ENCODE measurements around the gene PCDHGA5. TPM values are rescaled to one million over a fixed set of nuclear protein-coding genes. Genes with fewer than 3 reads are reported as not detected.
A peak's percentile ranks its signal among the peaks of the same experiment; 100 is the strongest.
"Not testable (repeated sequence)": the region's sequence is repeated elsewhere in the genome, so short reads cannot be mapped to it uniquely, and the experiment has no call there.

PCDHGA5 gene
- total RNA-seq, 4 donors from 2014 or later = 0.38 to 2.3 (median 1.8) TPM

DNA sequence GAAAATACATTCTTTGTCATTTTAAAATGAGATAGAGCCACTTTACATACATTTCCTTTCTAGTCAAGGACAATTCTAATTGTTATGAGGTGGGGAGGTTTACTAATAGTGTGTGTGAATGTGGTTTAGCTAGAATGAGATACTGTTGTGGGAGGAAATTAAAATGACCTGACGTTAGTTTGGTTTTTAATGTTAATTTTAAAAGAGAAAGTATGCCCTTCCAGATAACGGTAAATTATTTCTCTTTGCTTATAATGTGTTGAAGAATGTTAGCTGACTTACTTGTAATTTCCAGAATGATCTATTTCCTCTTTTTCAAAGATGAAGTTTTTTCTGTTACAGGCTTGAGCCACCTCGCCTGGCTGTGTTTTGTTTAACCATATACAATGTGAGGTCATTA, 41.7 kb upstream of the PCDHGA5 start:
- Histone ChIP-seq H3K27ac (no peak overlapping the region), H3K27me3 (peaks cover 0 to 5% (median 0%) of the 10 kb centered on the region in 4 donors), H3K9me3 (peaks cover 19 to 80% (median 36%) of the 10 kb centered on the region in 3 donors), H3K36me3 (peaks cover 5 to 26% (median 10%) of the 10 kb centered on the region in 3 donors), H3K4me1 (peaks cover 0 to 13% (median 4%) of the 10 kb centered on the region in 3 donors), H3K4me3 (no peak overlapping the region)
- no peak for TF ChIP-seq POLR2A (IDR thresholded peaks at IDR 0.05)
- TF ChIP-seq, protein P1, sequence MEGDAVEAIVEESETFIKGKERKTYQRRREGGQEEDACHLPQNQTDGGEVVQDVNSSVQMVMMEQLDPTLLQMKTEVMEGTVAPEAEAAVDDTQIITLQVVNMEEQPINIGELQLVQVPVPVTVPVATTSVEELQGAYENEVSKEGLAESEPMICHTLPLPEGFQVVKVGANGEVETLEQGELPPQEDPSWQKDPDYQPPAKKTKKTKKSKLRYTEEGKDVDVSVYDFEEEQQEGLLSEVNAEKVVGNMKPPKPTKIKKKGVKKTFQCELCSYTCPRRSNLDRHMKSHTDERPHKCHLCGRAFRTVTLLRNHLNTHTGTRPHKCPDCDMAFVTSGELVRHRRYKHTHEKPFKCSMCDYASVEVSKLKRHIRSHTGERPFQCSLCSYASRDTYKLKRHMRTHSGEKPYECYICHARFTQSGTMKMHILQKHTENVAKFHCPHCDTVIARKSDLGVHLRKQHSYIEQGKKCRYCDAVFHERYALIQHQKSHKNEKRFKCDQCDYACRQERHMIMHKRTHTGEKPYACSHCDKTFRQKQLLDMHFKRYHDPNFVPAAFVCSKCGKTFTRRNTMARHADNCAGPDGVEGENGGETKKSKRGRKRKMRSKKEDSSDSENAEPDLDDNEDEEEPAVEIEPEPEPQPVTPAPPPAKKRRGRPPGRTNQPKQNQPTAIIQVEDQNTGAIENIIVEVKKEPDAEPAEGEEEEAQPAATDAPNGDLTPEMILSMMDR (IDR thresholded peaks at IDR 0.05) = no peak
- DNase-seq = no peak
- WGBS, 2 donors = 81 to 87% methylated on average over 3 of the region's 3 CpGs
- intact Hi-C loops (cut with DNase I) = no loop called here

DNA sequence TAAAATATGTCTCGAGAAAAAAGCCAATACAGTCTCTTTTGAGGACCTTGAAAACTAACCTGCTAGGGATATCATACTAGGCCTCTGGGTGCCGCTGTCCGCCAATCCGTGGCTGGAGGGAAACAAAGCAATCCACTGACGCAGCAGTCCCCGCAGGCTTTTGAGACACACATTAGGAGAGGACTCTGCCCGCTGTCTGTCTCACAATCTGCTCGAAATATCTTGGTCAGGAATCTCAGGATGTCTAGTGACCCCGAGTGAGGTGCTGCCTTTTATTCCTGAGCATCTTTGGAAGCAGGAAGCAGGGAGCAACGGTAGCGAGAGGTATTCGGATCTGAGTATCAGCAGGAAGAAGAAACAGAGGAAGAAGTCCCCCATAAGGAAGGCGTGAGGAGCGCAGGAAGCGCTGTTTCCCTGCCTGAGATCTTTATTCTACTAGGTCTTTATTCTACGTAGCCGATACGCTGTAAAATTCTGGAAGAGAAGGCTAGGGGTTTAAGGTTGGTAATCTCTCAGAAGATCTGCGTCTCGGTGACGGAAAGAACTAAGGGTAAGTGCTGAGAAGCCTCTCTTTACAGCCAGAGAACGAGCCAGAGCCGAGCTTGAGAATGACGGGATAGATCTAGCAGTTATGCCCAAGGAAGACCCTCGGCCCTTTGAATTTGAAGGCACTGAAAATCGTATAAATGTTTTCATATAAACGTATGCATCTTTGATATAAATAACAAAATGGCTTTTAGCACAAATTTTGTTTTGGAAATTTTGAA, 37.7 kb upstream of the PCDHGA5 start:
- Histone ChIP-seq H3K27ac (peak overlapping the region in 2 of 4 donors; percentile 51), H3K36me3 (no peaks in the 10 kb centered on the region), H3K27me3 (peaks cover 0 to 43% (median 0%) of the 10 kb centered on the region in 4 donors), H3K4me1 (peaks cover 0 to 2% (median 0%) of the 10 kb centered on the region in 3 donors), H3K4me3 (peak overlapping the region; percentile 2 to 58 (median 29)), H3K9me3 (peaks cover 0 to 75% (median 14%) of the 10 kb centered on the region in 3 donors)
- WGBS, 2 donors = 18 to 30% methylated on average over 26 to 27 of the region's 27 CpGs
- intact Hi-C loops (cut with DNase I) = no loop called here
- TF ChIP-seq, protein P1 (IDR thresholded peaks at IDR 0.05) = peak in 2 of 6 experiments; percentile 23 to 39
- peak in 1 of 4 donors; percentile 20 for TF ChIP-seq POLR2A (IDR thresholded peaks at IDR 0.05)
- DNase-seq = no peak

DNA sequence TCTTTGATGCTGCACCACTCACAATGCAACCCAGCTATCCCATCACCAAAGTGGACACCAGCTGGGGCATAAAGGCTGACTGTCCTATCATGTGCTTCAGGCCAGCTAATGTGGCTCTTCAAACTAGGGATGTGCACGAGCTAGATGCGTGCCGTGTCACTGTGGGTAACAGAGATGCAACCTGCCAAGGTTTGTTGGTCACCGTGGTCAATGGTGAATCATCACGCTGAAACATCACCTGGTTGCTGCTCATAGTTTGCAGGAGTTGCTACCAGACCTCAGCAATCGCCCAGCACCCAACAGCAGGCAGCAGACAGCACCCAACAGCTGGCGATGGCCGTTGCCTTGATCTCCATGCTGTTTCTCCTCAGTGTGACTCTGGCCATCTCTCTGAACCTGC, 35.7 kb upstream of the PCDHGA5 start:
- peaks cover 0 to 62% (median 0%) of the 10 kb centered on the region in 4 donors for H3K27me3 ChIP-seq
- H3K4me1 ChIP-seq = no peaks in the 10 kb centered on the region
- intact Hi-C loops (cut with DNase I) = no loop called here
- no peak overlapping the region for H3K27ac ChIP-seq
- peaks cover 0 to 77% (median 24%) of the 10 kb centered on the region in 3 donors for H3K9me3 ChIP-seq
- no peaks in the 10 kb centered on the region for H3K36me3 ChIP-seq
- no peak for TF ChIP-seq POLR2A (IDR thresholded peaks at IDR 0.05)
- TF ChIP-seq, protein P1 (IDR thresholded peaks at IDR 0.05) = no peak
- DNase-seq = no peak
- no peak overlapping the region for H3K4me3 ChIP-seq
- 60 to 82% methylated on average over 1 to 6 of the region's 8 CpGs for WGBS, 2 donors

GRCh38 chr5:141330299-141331080, 33.5 kb upstream of the PCDHGA5 start, which contains the start of gene PCDHGA1:
Gene PCDHGA1, plus strand, starts transcription at chr5:141330514.
- intact Hi-C loops (cut with DNase I) = no loop called here
- peaks cover 0 to 84% (median 38%) of the 10 kb centered on the region in 3 donors for H3K9me3 ChIP-seq
- 24 to 33% methylated on average over 20 to 21 of the region's 21 CpGs for WGBS, 2 donors
- peaks cover 0 to 81% (median 0%) of the 10 kb centered on the region in 4 donors for H3K27me3 ChIP-seq
- no peaks in the 10 kb centered on the region for H3K36me3 ChIP-seq
- H3K4me1 ChIP-seq = no peaks in the 10 kb centered on the region
- peak within 1 kb of the TSS in 1 of 4 donors; percentile 30 for H3K4me3 ChIP-seq
- TF ChIP-seq, protein P1 (IDR thresholded peaks at IDR 0.05) = peak in 1 of 6 experiments; percentile 30
- no peak for TF ChIP-seq POLR2A (IDR thresholded peaks at IDR 0.05)
- DNase-seq = no peak
- no peak within 1 kb of the TSS for H3K27ac ChIP-seq

DNA sequence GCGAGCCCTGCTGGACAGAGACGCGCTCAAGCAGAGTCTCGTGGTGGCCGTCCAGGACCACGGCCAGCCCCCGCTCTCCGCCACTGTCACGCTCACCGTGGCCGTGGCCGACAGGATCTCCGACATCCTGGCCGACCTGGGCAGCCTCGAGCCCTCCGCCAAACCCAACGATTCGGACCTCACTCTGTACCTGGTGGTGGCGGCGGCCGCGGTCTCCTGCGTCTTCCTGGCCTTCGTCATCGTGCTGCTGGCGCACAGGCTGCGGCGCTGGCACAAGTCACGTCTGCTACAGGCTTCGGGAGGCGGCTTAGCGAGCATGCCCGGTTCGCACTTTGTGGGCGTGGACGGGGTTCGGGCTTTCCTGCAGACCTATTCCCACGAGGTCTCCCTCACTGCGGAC, 31.4 kb upstream of the PCDHGA5 start:
- WGBS, 2 donors = 50 to 55% methylated on average over 2 to 15 of the region's 39 CpGs
- Histone ChIP-seq H3K27me3 (peaks cover 0 to 86% (median 0%) of the 10 kb centered on the region in 4 donors), H3K9me3 (peaks cover 0 to 71% (median 38%) of the 10 kb centered on the region in 3 donors)

More for the DNA sequence above, 31.4 kb upstream of the PCDHGA5 start:
- intact Hi-C loops (cut with DNase I); H3K27ac ChIP-seq; H3K4me1 ChIP-seq; H3K4me3 ChIP-seq; DNase-seq; H3K36me3 ChIP-seq: not testable (repeated sequence)
